Ascending aorta (tissue), 2 donors: Measurements from ENCODE around the gene APOA1. TPM values are rescaled to one million over a fixed set of nuclear protein-coding genes. Genes with fewer than 3 reads are reported as not detected.

Source experiments
- DNase-seq, 2 donors: peaks; one replicate each; pipeline ENCODE4 v3.0.0-alpha.2; 2019; ENCODE audit warnings: low spot score in 2 of 2
- H3K27ac ChIP-seq, 2 donors: fragments of 200-600 bp; sonication (generic); one replicate each; pipeline ENCODE4 v1.5.1; 2016 to 2017; ENCODE audit warnings: mild to moderate bottlenecking in 1 of 2
- H3K27me3 ChIP-seq: fragments of 200-600 bp; sonication (generic); one replicate; pipeline ENCODE4 v1.5.1; 2017
- H3K36me3 ChIP-seq, 2 donors: fragments of 200-600 bp; sonication (generic); one replicate each; pipeline ENCODE4 v1.5.1; 2016
- H3K4me1 ChIP-seq, 2 donors: fragments of 200-600 bp; sonication (generic); one replicate each; pipeline ENCODE4 v1.5.1; 2016 to 2017; ENCODE audit warnings: mild to moderate bottlenecking in 1 of 2
- H3K4me3 ChIP-seq, 2 donors: fragments of 200-600 bp; sonication (generic); one replicate each; pipeline ENCODE4 v1.5.1; 2016 to 2017; ENCODE audit warnings: mild to moderate bottlenecking in 1 of 2
- H3K9me3 ChIP-seq, 2 donors: fragments of 200-600 bp; sonication (generic); one replicate each; pipeline ENCODE4 v1.5.1; 2016
- intact Hi-C: fragments of 100-400 bp; cut with DNase I; formaldehyde crosslinking; loops from one replicate; pipeline ENCODE4 v1.15.1; 2023
- total RNA-seq: library from RNA; depleted of rRNA; stranded (reverse); fragments of >200 nt; gene quantifications from one replicate; pipeline ENCODE4 v1.1.0, GENCODE V29; 2016
- TF ChIP-seq, protein P1 (sequence below), 3 experiments: fragments of 200-600 bp in 2 of 3; fragments of 450-650 bp in 1 of 3; sonication (generic) in 2 of 3; IDR thresholded peaks; one replicate each; pipeline ENCODE4 v1.5.1; 2016 to 2019; ENCODE audit warnings: antibody characterized with exemption in 3 of 3, mild to moderate bottlenecking in 1 of 3, moderate library complexity in 1 of 3

The APOA1 gene
- total RNA-seq, 1 donor from 2014 or later, result 80.3 TPM

- TF ChIP-seq, protein P1, sequence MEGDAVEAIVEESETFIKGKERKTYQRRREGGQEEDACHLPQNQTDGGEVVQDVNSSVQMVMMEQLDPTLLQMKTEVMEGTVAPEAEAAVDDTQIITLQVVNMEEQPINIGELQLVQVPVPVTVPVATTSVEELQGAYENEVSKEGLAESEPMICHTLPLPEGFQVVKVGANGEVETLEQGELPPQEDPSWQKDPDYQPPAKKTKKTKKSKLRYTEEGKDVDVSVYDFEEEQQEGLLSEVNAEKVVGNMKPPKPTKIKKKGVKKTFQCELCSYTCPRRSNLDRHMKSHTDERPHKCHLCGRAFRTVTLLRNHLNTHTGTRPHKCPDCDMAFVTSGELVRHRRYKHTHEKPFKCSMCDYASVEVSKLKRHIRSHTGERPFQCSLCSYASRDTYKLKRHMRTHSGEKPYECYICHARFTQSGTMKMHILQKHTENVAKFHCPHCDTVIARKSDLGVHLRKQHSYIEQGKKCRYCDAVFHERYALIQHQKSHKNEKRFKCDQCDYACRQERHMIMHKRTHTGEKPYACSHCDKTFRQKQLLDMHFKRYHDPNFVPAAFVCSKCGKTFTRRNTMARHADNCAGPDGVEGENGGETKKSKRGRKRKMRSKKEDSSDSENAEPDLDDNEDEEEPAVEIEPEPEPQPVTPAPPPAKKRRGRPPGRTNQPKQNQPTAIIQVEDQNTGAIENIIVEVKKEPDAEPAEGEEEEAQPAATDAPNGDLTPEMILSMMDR (IDR thresholded peaks at IDR 0.05), result no peak
- DNase-seq, result no peak
- no peak within 1 kb of the TSS for H3K27ac ChIP-seq
- H3K9me3 ChIP-seq, result no peaks in the 10 kb centered on the region
- intact Hi-C loops, result loop anchor here (1.0 to 2.0 kb wide), 3 partner anchors 45 to 435 kb away; no protein-coding TSS in a partner anchor
- H3K36me3 ChIP-seq, result no peaks in the 10 kb centered on the region
- H3K27me3 ChIP-seq, result no peaks in the 10 kb centered on the region
- peak within 1 kb of the TSS in 1 of 2 donors; percentile 40 for H3K4me3 ChIP-seq
- peaks cover 0 to 8% of the 10 kb centered on the region in 2 donors for H3K4me1 ChIP-seq
These were observed 45.6 kb downstream of the APOA1 start, which contains the start of gene APOA5 for GRCh38 chr11:116791813-116792143. TSS of gene APOA5 (minus strand) at chr11:116791879. CDS start at chr11:116791860, 19 bp downstream.

GRCh38 chr11:116791002-116791812 is 46.2 kb downstream of the APOA1 start:
- H3K36me3 ChIP-seq, result peaks cover 0 to 5% of the 10 kb centered on the region in 2 donors
- H3K27ac ChIP-seq, result no peak overlapping the region
- intact Hi-C loops, result loop anchor here (1.0 to 2.0 kb wide), 3 partner anchors 45 to 436 kb away; no protein-coding TSS in a partner anchor
- H3K27me3 ChIP-seq, result no peaks in the 10 kb centered on the region
- H3K4me1 ChIP-seq, result peaks cover 0 to 14% of the 10 kb centered on the region in 2 donors
- H3K9me3 ChIP-seq, result no peaks in the 10 kb centered on the region
- H3K4me3 ChIP-seq, result peak overlapping the region in 1 of 2 donors; percentile 40
- TF ChIP-seq, protein P1 (IDR thresholded peaks at IDR 0.05), result peak; percentile 86 to 91 (median 90)
- DNase-seq, result peak in 1 of 2 donors; percentile 87

GRCh38 chr11:116790167-116791001 is 47.0 kb downstream of the APOA1 start:
- H3K4me3 ChIP-seq, result no peak overlapping the region
- H3K27ac ChIP-seq, result no peak overlapping the region
- TF ChIP-seq, protein P1 (IDR thresholded peaks at IDR 0.05), result no peak
- peaks cover 0 to 14% of the 10 kb centered on the region in 2 donors for H3K4me1 ChIP-seq
- no peaks in the 10 kb centered on the region for H3K9me3 ChIP-seq
- peaks cover 6 to 13% of the 10 kb centered on the region in 2 donors for H3K36me3 ChIP-seq
- H3K27me3 ChIP-seq, result no peaks in the 10 kb centered on the region
- DNase-seq, result no peak
- intact Hi-C loops, result loop anchor here (1.0 to 2.0 kb wide), 3 partner anchors 46 to 436 kb away; no protein-coding TSS in a partner anchor

- Histone ChIP-seq H3K36me3 (peaks cover 21 to 28% of the 10 kb centered on the region in 2 donors), H3K27me3 (no peaks in the 10 kb centered on the region), H3K4me3 (no peak overlapping the region), H3K27ac (no peak overlapping the region), H3K9me3 (no peaks in the 10 kb centered on the region), H3K4me1 (peaks cover 0 to 14% of the 10 kb centered on the region in 2 donors)
- TF ChIP-seq, protein P1 (IDR thresholded peaks at IDR 0.05), result no peak
- DNase-seq, result no peak
- intact Hi-C loops, result loop anchor here (1.0 to 5.0 kb wide), 4 partner anchors 16 to 538 kb away; partner anchors contain the start of gene CEP164
These were observed 48.4 kb downstream of the APOA1 start for GRCh38 chr11:116788975-116789374.

DNA sequence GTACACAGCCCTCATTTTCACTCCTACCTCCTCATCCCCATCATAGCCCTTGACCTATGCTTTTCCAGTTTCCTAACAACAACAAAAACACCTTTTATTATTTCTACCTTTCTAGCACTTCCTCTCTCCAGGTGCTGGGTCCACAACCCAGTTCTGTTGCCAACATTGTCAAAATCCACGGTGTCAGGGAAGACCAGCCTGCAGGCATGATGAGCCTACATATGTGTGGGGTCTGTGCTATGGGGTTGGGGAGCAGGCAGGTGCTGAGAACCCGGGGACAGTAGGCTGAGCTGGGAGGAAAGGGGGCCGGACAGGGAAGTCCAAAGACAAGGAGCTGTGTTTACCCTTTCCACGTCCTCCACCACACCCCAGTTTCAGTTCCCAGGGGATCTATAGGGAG is 48.9 kb downstream of the APOA1 start:
- Histone ChIP-seq H3K4me1 (peaks cover 0 to 14% of the 10 kb centered on the region in 2 donors), H3K27me3 (no peaks in the 10 kb centered on the region), H3K36me3 (peaks cover 23 to 32% of the 10 kb centered on the region in 2 donors), H3K4me3 (peak overlapping the region; percentile 92 to 93), H3K9me3 (no peaks in the 10 kb centered on the region), H3K27ac (peak overlapping the region; percentile 77 to 90)
- DNase-seq, result no peak
- TF ChIP-seq, protein P1 (IDR thresholded peaks at IDR 0.05), result no peak
- intact Hi-C loops, result loop anchor here (1.0 to 5.0 kb wide), 4 partner anchors 15 to 539 kb away; partner anchors contain the start of gene CEP164
